Naive thymus-derived CD8-positive, alpha-beta T cell (primary cell): ENCODE measurements around the gene RNF144B. TPM values are rescaled to one million over a fixed set of nuclear protein-coding genes. Genes with fewer than 3 reads are reported as not detected.

ENCODE experiments used
- ATAC-seq, 2 donors: fragments of 150-1000 bp; cut with Tn5 transposase in 1 of 2; sonication (Bioruptor Pico), chemical (Tn5 transposase) in 1 of 2; 1 replicate in 1 of 2; 2 replicates in 1 of 2; pipeline ENCODE4 v1.10.0; 2021; ENCODE audit warnings: mild to moderate bottlenecking in 2 of 2, moderate library complexity in 2 of 2
- POLR2A ChIA-PET: fragments of 350-600 bp; sonication (Branson Sonifier 250); formaldehyde crosslinking; loops from one replicate; lab custom pipeline; 2021; ENCODE audit warnings: antibody characterized with exemption; lab: Charles Lee
- DNase-seq, 10 donors: peaks; one replicate each; pipeline versions ENCODE4 v3.0.0 to v3.0.0-alpha.2; 2020 to 2022
- H3K27ac Mint-ChIP-seq, 10 donors: one replicate each; pipeline ENCODE4 v1.8.0; 2020 to 2022; ENCODE audit warnings: mild to moderate bottlenecking in 10 of 10, mixed read lengths in 10 of 10, moderate library complexity in 4 of 10, inconsistent platforms in 1 of 10
- H3K27me3 Mint-ChIP-seq, 5 donors: one replicate each; pipeline ENCODE4 v1.8.0; 2021 to 2022; ENCODE audit warnings: mixed read lengths in 5 of 5
- H3K36me3 Mint-ChIP-seq, 3 donors: one replicate each; pipeline ENCODE4 v1.8.0; 2020 to 2022; ENCODE audit warnings: mixed read lengths in 3 of 3, mild to moderate bottlenecking in 2 of 3, inconsistent platforms in 1 of 3
- H3K4me1 Mint-ChIP-seq, 4 donors: one replicate each; pipeline ENCODE4 v1.8.0; 2021 to 2022; ENCODE audit warnings: mixed read lengths in 4 of 4
- H3K4me3 Mint-ChIP-seq, 10 donors: one replicate each; pipeline ENCODE4 v1.8.0; 2020 to 2022; ENCODE audit warnings: mild to moderate bottlenecking in 10 of 10, mixed read lengths in 10 of 10, moderate library complexity in 6 of 10, inconsistent platforms in 1 of 10
- H3K9me3 Mint-ChIP-seq, 9 donors: one replicate each; pipeline ENCODE4 v1.8.0; 2020 to 2022; ENCODE audit warnings: mixed read lengths in 9 of 9, mild to moderate bottlenecking in 3 of 9, inconsistent platforms in 1 of 9, moderate library complexity in 1 of 9
- polyA plus RNA-seq, 3 donors: library from polyadenylated mRNA; unstranded; fragments of 300-500 nt; fragmentation: Illumina TruSeq; gene quantifications; one replicate each; pipeline ENCODE4 v1.2.3, GENCODE V29; 2021
- total RNA-seq, 8 experiments: library from RNA in 2 of 8; stranded (reverse) in 2 of 8; gene quantifications; one replicate each; pipeline ENCODE4 v1.2.3 and lab custom pipeline; 2021 to 2026

The RNF144B gene
- total and polyA plus RNA-seq, 5 experiments from 2014 or later = 2.1 to 6.4 (median 3.6) TPM

- no peak overlapping the region for H3K27ac Mint-ChIP-seq
- peaks cover 0 to 9% (median 4%) of the 10 kb centered on the region in 4 donors for H3K4me1 Mint-ChIP-seq
- DNase-seq = no peak
- H3K36me3 Mint-ChIP-seq = no peaks in the 10 kb centered on the region
- H3K27me3 Mint-ChIP-seq = peaks cover 0 to 4% (median 0%) of the 10 kb centered on the region in 5 donors
- ATAC-seq = no peak
- H3K4me3 Mint-ChIP-seq = no peak overlapping the region
- POLR2A ChIA-PET = no interaction called here
- no peaks in the 10 kb centered on the region for H3K9me3 Mint-ChIP-seq
Observed at GRCh38 chr6:18498408-18498807, 111.3 kb downstream of the RNF144B start.

- no peak for DNase-seq
- Mint-ChIP-seq H3K36me3 (no peaks in the 10 kb centered on the region), H3K9me3 (no peaks in the 10 kb centered on the region), H3K4me3 (no peak overlapping the region), H3K27ac (peak overlapping the region in 2 of 10 donors; percentile 14 to 22), H3K27me3 (peaks cover 0 to 8% (median 3%) of the 10 kb centered on the region in 5 donors), H3K4me1 (peaks cover 0 to 8% (median 4%) of the 10 kb centered on the region in 4 donors)
- POLR2A ChIA-PET = no interaction called here
- ATAC-seq = no peak
Observed at GRCh38 chr6:18500921-18501662, 113.9 kb downstream of the RNF144B start.

GRCh38 chr6:18501663-18502013 is 114.5 kb downstream of the RNF144B start:
- Mint-ChIP-seq H3K4me1 (peaks cover 0 to 8% (median 4%) of the 10 kb centered on the region in 4 donors), H3K4me3 (no peak overlapping the region), H3K27ac (peak overlapping the region in 1 of 10 donors; percentile 14), H3K27me3 (peaks cover 0 to 8% (median 3%) of the 10 kb centered on the region in 5 donors), H3K9me3 (no peaks in the 10 kb centered on the region), H3K36me3 (no peaks in the 10 kb centered on the region)
- POLR2A ChIA-PET = no interaction called here
- ATAC-seq = no peak
- DNase-seq = no peak

- H3K36me3 Mint-ChIP-seq = no peaks in the 10 kb centered on the region
- no peak overlapping the region for H3K4me3 Mint-ChIP-seq
- H3K4me1 Mint-ChIP-seq = peaks cover 0 to 8% (median 4%) of the 10 kb centered on the region in 4 donors
- no peaks in the 10 kb centered on the region for H3K9me3 Mint-ChIP-seq
- no peak for DNase-seq
- POLR2A ChIA-PET = no interaction called here
- no peak for ATAC-seq
- peaks cover 0 to 8% (median 0%) of the 10 kb centered on the region in 5 donors for H3K27me3 Mint-ChIP-seq
- H3K27ac Mint-ChIP-seq = peak overlapping the region in 1 of 10 donors; percentile 17
Observed at GRCh38 chr6:18503206-18503592, 116.0 kb downstream of the RNF144B start.

- DNase-seq = peak in 6 of 10 donors; percentile 23 to 52 (median 32)
- Mint-ChIP-seq H3K27me3 (peaks cover 0 to 8% (median 0%) of the 10 kb centered on the region in 5 donors), H3K9me3 (no peaks in the 10 kb centered on the region), H3K4me1 (peaks cover 0 to 8% (median 4%) of the 10 kb centered on the region in 4 donors), H3K36me3 (no peaks in the 10 kb centered on the region), H3K4me3 (peak overlapping the region in 4 of 10 donors; percentile 4 to 40 (median 18)), H3K27ac (no peak overlapping the region)
- POLR2A ChIA-PET = no interaction called here
- ATAC-seq = peak; percentile 44
Observed at GRCh38 chr6:18503593-18504231, 116.6 kb downstream of the RNF144B start.

- POLR2A ChIA-PET = no interaction called here
- Mint-ChIP-seq H3K4me3 (no peak overlapping the region), H3K4me1 (peaks cover 0 to 8% (median 4%) of the 10 kb centered on the region in 4 donors), H3K27ac (no peak overlapping the region), H3K36me3 (no peaks in the 10 kb centered on the region), H3K27me3 (peaks cover 0 to 8% (median 0%) of the 10 kb centered on the region in 5 donors), H3K9me3 (no peaks in the 10 kb centered on the region)
- no peak for ATAC-seq
- no peak for DNase-seq
Observed at GRCh38 chr6:18504232-18504596, 117.1 kb downstream of the RNF144B start.

- Mint-ChIP-seq H3K9me3 (no peaks in the 10 kb centered on the region), H3K4me1 (peaks cover 0 to 6% (median 3%) of the 10 kb centered on the region in 4 donors), H3K27ac (no peak overlapping the region), H3K4me3 (no peak overlapping the region), H3K27me3 (peaks cover 0 to 8% (median 0%) of the 10 kb centered on the region in 5 donors), H3K36me3 (no peaks in the 10 kb centered on the region)
- ATAC-seq (no peak), DNase-seq (no peak)
- POLR2A ChIA-PET = interaction anchor here (0.6 kb wide), 1 partner anchor 182 kb away, joined by 3 read pairs; no protein-coding TSS in a partner anchor
Observed at GRCh38 chr6:18506382-18507017, 119.3 kb downstream of the RNF144B start.

GRCh38 chr6:18507018-18507415 is 119.9 kb downstream of the RNF144B start:
- DNase-seq = no peak
- ATAC-seq = no peak
- Mint-ChIP-seq H3K36me3 (no peaks in the 10 kb centered on the region), H3K4me3 (no peak overlapping the region), H3K4me1 (peaks cover 0 to 1% (median 0%) of the 10 kb centered on the region in 4 donors), H3K27ac (no peak overlapping the region), H3K9me3 (no peaks in the 10 kb centered on the region), H3K27me3 (peaks cover 0 to 8% (median 0%) of the 10 kb centered on the region in 5 donors)
- POLR2A ChIA-PET = interaction anchor here (0.6 kb wide), 1 partner anchor 183 kb away, joined by 3 read pairs; no protein-coding TSS in a partner anchor

GRCh38 chr6:18507561-18507960 is 120.4 kb downstream of the RNF144B start:
- ATAC-seq (no peak), DNase-seq (no peak)
- H3K36me3 Mint-ChIP-seq = no peaks in the 10 kb centered on the region
- no peak overlapping the region for H3K4me3 Mint-ChIP-seq
- peaks cover 0 to 1% (median 0%) of the 10 kb centered on the region in 4 donors for H3K4me1 Mint-ChIP-seq
- H3K27me3 Mint-ChIP-seq = peaks cover 0 to 8% (median 0%) of the 10 kb centered on the region in 5 donors
- H3K27ac Mint-ChIP-seq = no peak overlapping the region
- POLR2A ChIA-PET = no interaction called here
- no peaks in the 10 kb centered on the region for H3K9me3 Mint-ChIP-seq

GRCh38 chr6:18509871-18510643 is 122.9 kb downstream of the RNF144B start:
- Mint-ChIP-seq H3K4me3 (no peak overlapping the region), H3K27ac (peak overlapping the region in 1 of 10 donors; percentile 1), H3K9me3 (no peaks in the 10 kb centered on the region), H3K36me3 (no peaks in the 10 kb centered on the region), H3K4me1 (peaks cover 0 to 7% (median 0%) of the 10 kb centered on the region in 4 donors), H3K27me3 (no peaks in the 10 kb centered on the region)
- POLR2A ChIA-PET = no interaction called here
- no peak for ATAC-seq
- DNase-seq = no peak

- POLR2A ChIA-PET = no interaction called here
- no peak for DNase-seq
- no peak for ATAC-seq
- Mint-ChIP-seq H3K9me3 (no peaks in the 10 kb centered on the region), H3K27ac (no peak overlapping the region), H3K4me1 (peaks cover 0 to 7% (median 0%) of the 10 kb centered on the region in 4 donors), H3K36me3 (no peaks in the 10 kb centered on the region), H3K27me3 (no peaks in the 10 kb centered on the region), H3K4me3 (no peak overlapping the region)
Observed at GRCh38 chr6:18510644-18511033, 123.5 kb downstream of the RNF144B start.

- H3K9me3 Mint-ChIP-seq = no peaks in the 10 kb centered on the region
- no peak overlapping the region for H3K4me3 Mint-ChIP-seq
- ATAC-seq (no peak), DNase-seq (no peak)
- H3K36me3 Mint-ChIP-seq = no peaks in the 10 kb centered on the region
- H3K27ac Mint-ChIP-seq = no peak overlapping the region
- no peaks in the 10 kb centered on the region for H3K27me3 Mint-ChIP-seq
- H3K4me1 Mint-ChIP-seq = peaks cover 0 to 7% (median 0%) of the 10 kb centered on the region in 4 donors
- POLR2A ChIA-PET = no interaction called here
Observed at GRCh38 chr6:18511211-18511610, 124.1 kb downstream of the RNF144B start.
